Sciatic nerve (tissue), 2 donors: Measurements from ENCODE around the gene TIMM21. TPM values are rescaled to one million over a fixed set of nuclear protein-coding genes. Genes with fewer than 3 reads are reported as not detected.

Source experiments
- ATAC-seq: fragments of 200-7000 bp; cut with Tn5 transposase; one replicate; pipeline ENCODE4 v1.9.1; 2020; ENCODE audit warnings: mild to moderate bottlenecking, moderate library complexity
- DNase-seq: peaks from one replicate; pipeline ENCODE4 v3.0.0-alpha.2; 2020; ENCODE audit warnings: low spot score
- intact Hi-C: fragments of 100-400 bp; cut with DNase I; formaldehyde crosslinking; loops from one replicate; pipeline ENCODE4 v1.14.2; 2022
- total RNA-seq: library from RNA; stranded (reverse); fragmentation: NEBNext Ultra II Directional; extraction: Animal tissue kit (Norgen Biotek cat#: 25700); gene quantifications from one replicate; pipeline ENCODE4 v1.2.1, GENCODE V29; 2021
- donor health status: DM: no; HTN: no; CAD: no.
- donor health status: DM: no; HTN: no; CAD: no.

Gene TIMM21, protein sequence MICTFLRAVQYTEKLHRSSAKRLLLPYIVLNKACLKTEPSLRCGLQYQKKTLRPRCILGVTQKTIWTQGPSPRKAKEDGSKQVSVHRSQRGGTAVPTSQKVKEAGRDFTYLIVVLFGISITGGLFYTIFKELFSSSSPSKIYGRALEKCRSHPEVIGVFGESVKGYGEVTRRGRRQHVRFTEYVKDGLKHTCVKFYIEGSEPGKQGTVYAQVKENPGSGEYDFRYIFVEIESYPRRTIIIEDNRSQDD
- 28.6 TPM for total RNA-seq

GRCh38 chr18:74147779-74148542 lies at the start of gene TIMM21, which contains the start of gene FBXO15:
TIMM21 (plus strand) TSS chr18:74148523; CDS start chr18:74148809, 286 bp downstream.
FBXO15 (minus strand) TSS chr18:74147834; CDS start chr18:74147785, 49 bp downstream.
- DNase-seq = peak; percentile 97
- ATAC-seq = peak; percentile 98
- intact Hi-C loops = no loop called here

GRCh38 chr18:74108460-74108859 lies 39.9 kb upstream of the TIMM21 start:
- no peak for DNase-seq
- intact Hi-C loops = no loop called here
- ATAC-seq = no peak

DNA sequence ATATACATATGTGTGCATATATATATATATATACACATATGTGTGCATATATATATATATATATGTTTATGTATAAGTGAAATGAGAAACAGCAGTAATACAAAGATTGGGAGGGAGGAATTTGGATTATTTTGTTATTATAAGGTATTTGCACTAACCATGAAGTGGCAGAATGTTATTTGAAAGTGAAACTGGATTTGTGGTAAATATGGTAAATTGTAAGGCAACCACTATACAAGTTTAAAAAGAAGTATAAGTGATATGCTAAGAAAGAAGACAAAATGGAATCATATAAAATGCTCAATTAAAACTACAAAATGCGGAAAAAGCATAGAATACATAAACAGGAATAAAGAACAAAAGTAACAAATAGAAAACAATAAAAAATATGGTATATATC lies 38.2 kb upstream of the TIMM21 start:
- intact Hi-C loops = no loop called here
- ATAC-seq (no peak), DNase-seq (no peak)

DNA sequence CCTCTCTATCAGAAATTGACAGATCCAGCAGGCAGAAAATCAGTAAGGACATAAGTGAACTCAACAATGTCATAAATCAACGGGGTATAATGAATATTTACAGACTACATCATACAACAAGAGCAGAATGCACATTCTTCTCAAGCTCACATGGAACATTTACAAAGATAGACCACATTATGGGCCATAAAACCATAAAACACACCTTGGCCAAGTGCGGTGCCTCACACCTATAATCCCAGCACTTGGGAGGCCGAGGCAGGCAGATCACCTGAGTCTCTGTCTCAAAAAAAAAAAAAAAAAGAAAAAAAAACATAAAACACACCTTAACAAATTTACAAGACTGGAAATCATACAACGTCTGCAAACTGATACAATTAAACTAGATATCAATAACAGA lies 37.3 kb upstream of the TIMM21 start:
- no peak for ATAC-seq
- intact Hi-C loops = no loop called here
- no peak for DNase-seq

DNA sequence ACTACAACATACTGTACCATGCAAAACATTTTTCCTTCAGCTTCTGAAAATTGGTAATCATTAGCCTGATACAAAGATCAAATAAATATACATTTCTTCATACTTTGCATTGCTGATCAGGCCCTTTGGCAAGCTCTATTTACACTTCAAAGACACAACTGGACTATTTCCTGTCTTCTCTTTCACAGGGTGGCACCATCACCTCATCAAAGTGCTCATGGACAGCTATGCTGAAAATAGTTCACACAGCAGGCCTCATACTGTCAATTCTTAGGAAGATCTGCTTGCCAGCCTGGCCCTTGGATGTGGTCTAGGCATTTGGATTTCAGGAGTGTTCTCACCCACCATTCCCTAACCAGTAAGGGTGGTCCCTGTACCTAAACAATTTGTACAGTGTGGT lies 34.6 kb upstream of the TIMM21 start:
- intact Hi-C loops = no loop called here
- no peak for DNase-seq
- no peak for ATAC-seq

- intact Hi-C loops = no loop called here
- ATAC-seq = no peak
- no peak for DNase-seq
Observed at GRCh38 chr18:74114116-74114515, 34.2 kb upstream of the TIMM21 start.

DNA sequence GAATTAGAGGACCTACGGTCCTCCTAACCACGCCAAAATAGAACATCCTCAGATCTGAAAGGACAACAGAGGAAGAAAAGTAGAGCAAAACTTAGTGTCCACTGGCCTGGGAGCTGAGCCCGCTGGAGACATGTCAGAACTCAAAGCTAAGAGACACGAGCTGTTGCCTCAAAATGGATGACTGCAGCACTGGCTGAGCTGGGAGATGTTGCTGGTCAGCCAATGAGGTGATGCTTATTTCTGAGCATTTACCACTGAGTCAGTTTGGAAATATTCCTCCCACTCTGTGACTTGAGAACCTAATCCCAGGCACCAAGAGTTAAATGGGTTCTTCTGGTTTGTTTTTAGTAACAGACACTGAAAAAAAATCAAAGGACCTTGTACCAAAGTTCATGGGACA lies 33.3 kb upstream of the TIMM21 start:
- ATAC-seq (no peak), DNase-seq (no peak)
- intact Hi-C loops = no loop called here

GRCh38 chr18:74116633-74117554 lies 31.4 kb upstream of the TIMM21 start:
- ATAC-seq = no peak

DNA sequence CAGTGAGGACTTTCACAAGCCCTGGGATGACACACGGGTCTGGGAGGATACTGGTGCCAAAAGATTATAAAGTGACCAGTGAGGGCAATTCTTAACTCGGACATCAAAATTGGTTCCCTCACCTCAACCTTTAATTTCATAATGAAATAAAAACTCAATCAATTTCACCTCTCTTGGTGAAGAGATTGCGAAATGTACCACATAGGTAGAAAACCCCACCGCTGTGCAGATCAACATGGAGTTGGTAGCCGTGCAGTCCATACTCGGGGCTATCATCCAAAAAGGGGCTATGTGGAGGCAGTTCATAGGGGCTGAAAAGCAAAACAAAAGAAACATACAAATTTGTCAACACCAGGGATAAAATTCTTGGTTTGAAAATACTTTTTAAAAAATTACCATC lies 25.1 kb upstream of the TIMM21 start:
- intact Hi-C loops = no loop called here
- DNase-seq (no peak), ATAC-seq (no peak)

More at GRCh38 chr18:74116633-74117554, 31.4 kb upstream of the TIMM21 start:
- DNase-seq = no peak
- intact Hi-C loops = no loop called here

DNA sequence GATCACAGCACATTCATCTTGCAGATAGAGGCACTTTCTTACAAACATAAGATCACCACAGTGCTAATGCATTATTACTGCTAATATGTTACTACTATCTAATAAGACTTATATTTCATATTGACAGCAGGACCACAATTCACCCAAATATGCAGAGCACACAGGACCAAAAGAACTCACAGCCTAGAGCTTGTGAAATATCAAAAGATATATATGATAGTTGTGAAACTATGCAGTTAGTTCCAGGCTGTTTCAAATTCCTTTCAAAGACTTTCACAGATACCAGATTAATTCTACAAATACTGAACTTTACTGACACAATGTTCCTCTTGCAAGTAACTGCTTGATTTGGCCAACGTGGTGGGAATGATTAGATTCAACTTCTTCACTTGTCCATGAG lies 23.7 kb upstream of the TIMM21 start:
- intact Hi-C loops = no loop called here
- DNase-seq = no peak

GRCh38 chr18:74126684-74127655 lies 21.4 kb upstream of the TIMM21 start:
- ATAC-seq (no peak), DNase-seq (no peak)

More for the DNA sequence above, 23.7 kb upstream of the TIMM21 start:
- no peak for ATAC-seq

GRCh38 chr18:74128159-74128558 lies 20.2 kb upstream of the TIMM21 start:
- intact Hi-C loops = no loop called here
- no peak for DNase-seq
- ATAC-seq = no peak

More at GRCh38 chr18:74126684-74127655, 21.4 kb upstream of the TIMM21 start:
- intact Hi-C loops = no loop called here

DNA sequence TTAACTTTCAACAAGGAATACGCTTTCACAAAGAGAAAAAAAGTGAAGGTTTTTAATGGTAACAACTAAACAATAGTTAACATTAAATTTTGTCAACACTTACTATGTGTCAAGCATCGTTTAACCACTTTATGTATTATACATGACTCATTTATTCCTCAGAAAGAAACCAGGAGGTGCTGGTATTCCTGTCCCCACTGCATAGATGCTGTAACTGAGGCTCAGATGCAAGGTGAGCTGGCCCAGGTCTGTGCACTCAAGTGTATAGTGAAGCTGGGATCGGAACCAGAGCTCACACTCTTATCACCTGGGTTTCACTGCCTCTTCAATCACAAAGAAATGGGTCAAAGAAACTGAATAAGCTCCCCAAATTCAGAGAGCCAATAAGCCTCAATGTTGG lies 17.2 kb upstream of the TIMM21 start:
- intact Hi-C loops = no loop called here
- ATAC-seq = no peak
- DNase-seq = no peak

DNA sequence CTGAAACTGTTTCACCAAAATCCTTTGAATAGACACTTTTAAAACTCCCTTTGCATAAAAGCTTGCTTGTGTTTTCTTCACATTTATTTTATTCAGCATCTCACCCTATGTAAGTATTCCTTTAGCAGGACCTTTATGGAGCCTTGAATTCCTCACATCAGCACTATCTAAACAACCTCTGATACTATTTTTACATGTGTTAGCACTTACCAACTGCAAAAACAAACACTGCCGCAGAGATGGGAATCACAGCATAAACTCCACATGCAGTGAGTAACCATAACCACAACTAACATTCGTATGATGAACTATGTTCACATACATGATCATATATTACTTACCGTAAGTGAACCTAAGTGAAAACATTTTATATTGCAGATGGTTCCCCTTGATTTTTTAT lies 16.1 kb upstream of the TIMM21 start:
- intact Hi-C loops = no loop called here
- ATAC-seq (no peak), DNase-seq (no peak)

DNA sequence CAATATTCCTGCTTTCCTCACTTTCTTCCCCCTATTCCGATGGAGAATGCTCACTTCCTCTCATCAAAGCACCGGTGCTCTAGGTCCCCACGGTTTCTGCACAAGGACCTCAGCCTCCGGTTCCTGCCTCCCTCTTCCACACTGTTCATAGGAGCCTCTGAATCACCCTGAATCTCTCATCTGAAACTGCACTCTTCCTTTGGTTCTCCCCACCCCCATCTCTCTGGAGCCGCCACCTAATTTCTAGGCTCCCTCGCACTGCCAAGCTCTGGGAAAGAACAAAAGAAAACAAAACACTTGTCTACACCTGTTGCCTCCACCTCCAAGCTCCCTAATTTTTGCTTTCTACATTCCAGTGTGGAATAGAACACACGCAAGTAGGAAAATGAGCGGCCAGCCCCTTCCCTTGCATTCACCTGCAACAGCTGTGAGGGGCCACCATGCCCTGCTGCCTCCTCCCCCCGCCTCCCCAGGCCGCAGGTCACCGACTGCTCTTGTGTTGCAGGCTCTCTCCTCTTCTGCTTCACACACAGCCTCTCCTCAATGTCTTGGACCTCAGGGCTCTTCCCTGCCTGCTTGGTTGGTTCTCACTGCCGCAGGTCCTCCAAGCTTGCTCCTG lies 10.3 kb upstream of the TIMM21 start:
- intact Hi-C loops = no loop called here
- ATAC-seq = no peak
- DNase-seq = no peak

- intact Hi-C loops = no loop called here
- DNase-seq (no peak), ATAC-seq (no peak)
Observed at GRCh38 chr18:74139411-74139810, 8.9 kb upstream of the TIMM21 start.

DNA sequence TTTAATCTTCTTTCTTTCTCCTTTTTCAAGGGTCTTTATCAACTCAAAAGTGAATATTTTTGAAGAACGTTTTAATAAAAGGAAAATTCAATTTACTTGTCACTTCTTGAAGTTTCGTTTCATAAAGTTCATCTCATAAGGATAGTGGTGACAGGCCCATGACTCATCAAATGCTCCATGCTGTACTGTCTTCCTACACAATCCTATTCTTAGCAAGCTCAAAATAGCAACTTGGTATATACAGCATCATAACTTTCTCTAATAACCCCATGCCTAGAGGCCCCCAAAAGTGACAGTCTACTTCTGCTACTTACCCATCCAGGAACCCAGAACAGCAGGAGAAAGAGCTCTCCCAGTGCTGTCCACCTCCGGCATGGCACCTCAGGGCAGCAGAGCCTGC lies 8.4 kb upstream of the TIMM21 start:
- intact Hi-C loops = no loop called here
- DNase-seq (no peak), ATAC-seq (no peak)

DNA sequence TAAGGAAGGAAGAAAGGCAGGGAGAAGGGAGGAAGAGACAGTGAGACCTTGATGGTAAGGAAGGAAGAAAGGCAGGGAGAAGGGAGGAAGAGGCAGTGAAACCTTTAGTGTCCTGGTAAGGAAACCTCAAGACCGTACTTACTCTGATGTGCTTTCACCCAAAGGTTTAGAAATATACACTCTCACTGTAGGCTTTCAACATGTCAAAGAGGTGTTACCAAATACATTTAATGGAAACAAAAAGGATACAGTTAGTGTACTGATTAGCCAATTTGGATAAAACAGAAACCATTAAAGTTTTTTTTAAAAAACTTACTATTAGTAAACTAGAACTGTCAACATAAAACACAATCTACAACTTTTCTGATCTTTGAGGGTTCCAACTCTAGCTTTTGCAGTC lies 7.7 kb upstream of the TIMM21 start:
- ATAC-seq (no peak), DNase-seq (no peak)
- intact Hi-C loops = no loop called here
